ENCODE results near the gene CAMK2N2. TPM values are rescaled to one million over a fixed set of nuclear protein-coding genes. Genes with fewer than 3 reads are reported as not detected.

Gene CAMK2N2
- total RNA-seq, 2 donors from 2014 or later: 0.19 TPM; not detected in 1

- Histone ChIP-seq H3K27me3 (no peaks in the 10 kb centered on the region), H3K9me3 (no peaks in the 10 kb centered on the region), H3K27ac (peak overlapping the region; percentile 3), H3K36me3 (no peaks in the 10 kb centered on the region), H3K9ac (ENCODE audit: low read depth in 2 of 2, low read length in 2 of 2) (peak overlapping the region in 1 of 2 donors; percentile 14), H3K4me1 (no peaks in the 10 kb centered on the region), H3K4me3 (peak overlapping the region; percentile 32)
- peak; percentile 78 for DNase-seq
- intact Hi-C loops (cut with DNase I): loop anchor here (5.0 kb wide), 2 partner anchors 99 to 344 kb away; no protein-coding TSS in a partner anchor
- peak; percentile 61 for TF ChIP-seq CTCF (IDR thresholded peaks at IDR 0.05)
Measured at GRCh38 chr3:184241447-184242296, 19.7 kb downstream of the CAMK2N2 start.

- DNase-seq: no peak
- Histone ChIP-seq H3K4me3 (peak overlapping the region; percentile 32), H3K36me3 (no peaks in the 10 kb centered on the region), H3K9me3 (no peaks in the 10 kb centered on the region), H3K27me3 (no peaks in the 10 kb centered on the region), H3K27ac (no peak overlapping the region), H3K9ac (ENCODE audit: low read depth in 2 of 2, low read length in 2 of 2) (peak overlapping the region in 1 of 2 donors; percentile 14), H3K4me1 (no peaks in the 10 kb centered on the region)
- intact Hi-C loops (cut with DNase I): loop anchor here (5.0 kb wide), 2 partner anchors 99 to 344 kb away; no protein-coding TSS in a partner anchor
- no peak for TF ChIP-seq CTCF (IDR thresholded peaks at IDR 0.05)
Measured at GRCh38 chr3:184241141-184241446, 20.3 kb downstream of the CAMK2N2 start.

- Histone ChIP-seq H3K4me1 (no peaks in the 10 kb centered on the region), H3K9ac (ENCODE audit: low read depth in 2 of 2, low read length in 2 of 2) (no peak overlapping the region), H3K27ac (no peak overlapping the region), H3K9me3 (no peaks in the 10 kb centered on the region), H3K4me3 (peak overlapping the region; percentile 32), H3K36me3 (no peaks in the 10 kb centered on the region), H3K27me3 (no peaks in the 10 kb centered on the region)
- intact Hi-C loops (cut with DNase I): loop anchor here (5.0 kb wide), 2 partner anchors 98 to 343 kb away; no protein-coding TSS in a partner anchor
- DNase-seq: no peak
- no peak for TF ChIP-seq CTCF (IDR thresholded peaks at IDR 0.05)
Measured at GRCh38 chr3:184240384-184241140, 20.8 kb downstream of the CAMK2N2 start.

- Histone ChIP-seq H3K4me3 (no peak overlapping the region), H3K9me3 (no peaks in the 10 kb centered on the region), H3K27ac (no peak overlapping the region), H3K9ac (ENCODE audit: low read depth in 2 of 2, low read length in 2 of 2) (no peak overlapping the region), H3K27me3 (no peaks in the 10 kb centered on the region), H3K4me1 (no peaks in the 10 kb centered on the region), H3K36me3 (no peaks in the 10 kb centered on the region)
- TF ChIP-seq CTCF (IDR thresholded peaks at IDR 0.05): no peak
- no peak for DNase-seq
- intact Hi-C loops (cut with DNase I): loop anchor here (5.0 kb wide), 2 partner anchors 97 to 342 kb away; no protein-coding TSS in a partner anchor
Measured at GRCh38 chr3:184239708-184240107, 21.6 kb downstream of the CAMK2N2 start.

GRCh38 chr3:184239221-184239620 is 22.1 kb downstream of the CAMK2N2 start:
- TF ChIP-seq CTCF (IDR thresholded peaks at IDR 0.05): no peak
- Histone ChIP-seq H3K27me3 (no peaks in the 10 kb centered on the region), H3K9ac (ENCODE audit: low read depth in 2 of 2, low read length in 2 of 2) (no peak overlapping the region), H3K9me3 (no peaks in the 10 kb centered on the region), H3K4me3 (no peak overlapping the region), H3K36me3 (no peaks in the 10 kb centered on the region), H3K27ac (no peak overlapping the region), H3K4me1 (no peaks in the 10 kb centered on the region)
- no peak for DNase-seq
- intact Hi-C loops (cut with DNase I): no loop called here

Measured in colonic mucosa (tissue), 4 donors.